NCI-H1436 treated with DMSO at 0.1 percent for 48 hours (cell line): Measurements from ENCODE around the gene IDI1.
"Not testable (repeated sequence)": the region's sequence is repeated elsewhere in the genome, so short reads cannot be mapped to it uniquely, and the experiment has no call there.

Experiments used
- DNase-seq: peaks from one replicate; lab custom pipeline; 2025; lab: John Stamatoyannopoulos, UW

IDI1 gene

GRCh38 chr10:1034758-1035157, 14.2 kb downstream of the IDI1 start:
- DNase-seq, result no peak

GRCh38 chr10:1033601-1034000, 15.3 kb downstream of the IDI1 start:
- no peak for DNase-seq

- no peak for DNase-seq
Observed at GRCh38 chr10:1029838-1030237, 19.1 kb downstream of the IDI1 start.

GRCh38 chr10:1026578-1026977, 22.3 kb downstream of the IDI1 start:
- no peak for DNase-seq

- DNase-seq, result no peak
Observed at GRCh38 chr10:1025683-1026082, 23.2 kb downstream of the IDI1 start, which contains the start of gene IDI2. TSS of gene IDI2 (minus strand) at chr10:1025859. CDS start at chr10:1024723, 1,136 bp downstream.

- DNase-seq, result no peak
Observed at GRCh38 chr10:1024103-1024502, 24.8 kb downstream of the IDI1 start.

- no peak for DNase-seq
Observed at GRCh38 chr10:1022413-1022812, 26.5 kb downstream of the IDI1 start.

GRCh38 chr10:1020958-1021357, 28.0 kb downstream of the IDI1 start:
- DNase-seq, result no peak

GRCh38 chr10:1020460-1020859, 28.5 kb downstream of the IDI1 start:
- no peak for DNase-seq

- no peak for DNase-seq
Observed at GRCh38 chr10:1019362-1019761, 29.6 kb downstream of the IDI1 start.

- no peak for DNase-seq
Observed at GRCh38 chr10:1015688-1016087, 33.2 kb downstream of the IDI1 start.

GRCh38 chr10:1011696-1012095, 37.2 kb downstream of the IDI1 start:
- no peak for DNase-seq

GRCh38 chr10:1010703-1011102, 38.2 kb downstream of the IDI1 start:
- no peak for DNase-seq

- DNase-seq, result not testable (repeated sequence)
Observed at GRCh38 chr10:1009947-1010346, 39.0 kb downstream of the IDI1 start.

GRCh38 chr10:1009071-1009494, 39.8 kb downstream of the IDI1 start:
- no peak for DNase-seq

- DNase-seq, result no peak
Observed at GRCh38 chr10:1007583-1007982, 41.3 kb downstream of the IDI1 start.

GRCh38 chr10:1006573-1006972, 42.3 kb downstream of the IDI1 start:
- no peak for DNase-seq

GRCh38 chr10:1003884-1004670, 44.8 kb downstream of the IDI1 start:
- DNase-seq, result no peak

- no peak for DNase-seq
Observed at GRCh38 chr10:1002425-1003006, 46.4 kb downstream of the IDI1 start.

- DNase-seq, result no peak
Observed at GRCh38 chr10:997266-998022, 51.5 kb downstream of the IDI1 start.

- DNase-seq, result no peak
Observed at GRCh38 chr10:996031-996430, 52.9 kb downstream of the IDI1 start.

- no peak for DNase-seq
Observed at GRCh38 chr10:995559-995926, 53.4 kb downstream of the IDI1 start.
